HepG2 (cell line): ENCODE results near the gene RPL31. TPM values are rescaled to one million over a fixed set of nuclear protein-coding genes. Genes with fewer than 3 reads are reported as not detected.

Source experiments
- ADNP ChIP-seq: sonication (generic); formaldehyde crosslinking; IDR thresholded peaks from 2 replicates; pipeline ENCODE4 v1.4.0; 2020; ENCODE audit warnings: missing genetic modification reagents
- ATF1 ChIP-seq: IDR thresholded peaks from 2 replicates; pipeline ENCODE4 v1.6.1; 2016; ENCODE audit warnings: mild to moderate bottlenecking, control low read depth
- ATM ChIP-seq: fragments of 450-650 bp; IDR thresholded peaks from 2 replicates; pipeline ENCODE4 v1.7.1; 2017; ENCODE audit warnings: mild to moderate bottlenecking, borderline replicate concordance
- CAMTA2 ChIP-seq: sonication (generic); formaldehyde crosslinking; IDR thresholded peaks from 2 replicates; pipeline ENCODE4 v1.4.0; 2020; ENCODE audit warnings: mild to moderate bottlenecking, missing genetic modification reagents, borderline replicate concordance
- CSRNP2 ChIP-seq: sonication (generic); formaldehyde crosslinking; conservative IDR thresholded peaks from 2 replicates; pipeline ENCODE4 v1.8.0; 2022; ENCODE audit warnings: low read depth, missing genetic modification reagents
- DR1 ChIP-seq: sonication (generic); formaldehyde crosslinking; IDR thresholded peaks from 2 replicates; pipeline ENCODE4 v1.8.0; 2021; ENCODE audit warnings: mild to moderate bottlenecking, missing genetic modification reagents, inconsistent platforms
- ETV5 ChIP-seq: IDR thresholded peaks from 2 replicates; pipeline ENCODE4 v1.6.1; 2018; ENCODE audit warnings: missing biosample characterization, missing genetic modification reagents, inconsistent platforms, borderline replicate concordance
- HES4 ChIP-seq: sonication (generic); formaldehyde crosslinking; IDR thresholded peaks from 2 replicates; pipeline ENCODE4 v1.9.0; 2021; ENCODE audit warnings: mild to moderate bottlenecking, missing genetic modification reagents, borderline replicate concordance
- HMGA1 ChIP-seq: sonication (generic); formaldehyde crosslinking; conservative IDR thresholded peaks from 2 replicates; pipeline ENCODE4 v1.4.0; 2020; ENCODE audit warnings: missing genetic modification reagents
- IKZF1 ChIP-seq: fragments of 450-650 bp; IDR thresholded peaks from 2 replicates; pipeline ENCODE4 v1.7.1; 2016
- KLF12 ChIP-seq: sonication (generic); formaldehyde crosslinking; IDR thresholded peaks from 2 replicates; pipeline ENCODE4 v1.4.0; 2020; ENCODE audit warnings: missing genetic modification reagents, borderline replicate concordance
- MIER2 ChIP-seq: IDR thresholded peaks from 2 replicates; pipeline ENCODE4 v1.6.1; 2016; ENCODE audit warnings: missing biosample characterization, missing genetic modification reagents
- MXD1 ChIP-seq: sonication (generic); formaldehyde crosslinking; IDR thresholded peaks from 2 replicates; pipeline ENCODE4 v1.4.0; 2020; ENCODE audit warnings: mild to moderate bottlenecking, missing genetic modification reagents
- NFE2L1 ChIP-seq: sonication (generic); formaldehyde crosslinking; IDR thresholded peaks from 2 replicates; pipeline ENCODE4 v1.4.0; 2020; ENCODE audit warnings: missing genetic modification reagents, mild to moderate bottlenecking, borderline replicate concordance
- SMAD1 ChIP-seq: sonication (generic); formaldehyde crosslinking; IDR thresholded peaks from 2 replicates; pipeline ENCODE4 v1.4.0; 2020; ENCODE audit warnings: missing genetic modification reagents, low read depth, mild to moderate bottlenecking, borderline replicate concordance
- SNRNP70 ChIP-seq: fragments of 200-400 bp; formaldehyde crosslinking; IDR thresholded peaks from 2 replicates; pipeline ENCODE4 v1.6.1; 2017; ENCODE audit warnings: mild to moderate bottlenecking, low read depth, low read length, moderate library complexity
- SP140L ChIP-seq: sonication (generic); formaldehyde crosslinking; IDR thresholded peaks from 2 replicates; pipeline ENCODE4 v1.4.0; 2020; ENCODE audit warnings: missing genetic modification reagents, borderline replicate concordance
- SP4 ChIP-seq: sonication (generic); formaldehyde crosslinking; IDR thresholded peaks from 2 replicates; pipeline ENCODE4 v1.8.1; 2023; ENCODE audit warnings: mild to moderate bottlenecking, missing genetic modification reagents
- TERF1 ChIP-seq: sonication (generic); formaldehyde crosslinking; IDR thresholded peaks from 2 replicates; pipeline ENCODE4 v1.8.0; 2022; ENCODE audit warnings: mild to moderate bottlenecking, missing genetic modification reagents, moderate library complexity
- ZNF180 ChIP-seq: sonication (generic); formaldehyde crosslinking; IDR thresholded peaks from 2 replicates; pipeline ENCODE4 v1.4.0; 2020; ENCODE audit warnings: low read depth, missing genetic modification reagents, borderline replicate concordance
- ZNF20 ChIP-seq: sonication (generic); formaldehyde crosslinking; IDR thresholded peaks from 2 replicates; pipeline ENCODE4 v1.4.0; 2020; ENCODE audit warnings: mild to moderate bottlenecking, moderate library complexity, missing genetic modification reagents
- ZNF350 ChIP-seq: sonication (generic); formaldehyde crosslinking; IDR thresholded peaks from 2 replicates; pipeline ENCODE4 v1.4.0; 2020; ENCODE audit warnings: mild to moderate bottlenecking, low read depth, missing genetic modification reagents, borderline replicate concordance
- ZNF674 ChIP-seq: sonication (generic); formaldehyde crosslinking; IDR thresholded peaks from 2 replicates; pipeline ENCODE4 v1.5.0; 2020; ENCODE audit warnings: low read depth, mild to moderate bottlenecking, missing genetic modification reagents
- ZNF678 ChIP-seq: sonication (generic); formaldehyde crosslinking; IDR thresholded peaks from 2 replicates; pipeline ENCODE4 v1.4.0; 2020; ENCODE audit warnings: mild to moderate bottlenecking, missing genetic modification reagents
- ZNF704 ChIP-seq: sonication (generic); formaldehyde crosslinking; IDR thresholded peaks from 2 replicates; pipeline ENCODE4 v1.8.1; 2023; ENCODE audit warnings: mild to moderate bottlenecking, inconsistent platforms, moderate library complexity, missing genetic modification reagents, borderline replicate concordance
- polyA plus RNA-seq, 8 experiments: library from polyadenylated mRNA; depleted of rRNA in 3 of 8; stranded (reverse) in 7 of 8; unstranded in 1 of 8; fragments of >200 nt; fragmentation: Illumina TruSeq in 4 of 8; extraction: Trizol in 4 of 8; gene quantifications; 2 replicates each; pipeline versions ENCODE4 v1.2.1 to v1.2.3, GENCODE V29; 2011 to 2016; ENCODE audit warnings: low read depth in 4 of 8, missing spikeins in 1 of 8, mixed read lengths in 1 of 8; ENCODE audit not compliant: insufficient read depth in 1 of 8
- total RNA-seq, 5 experiments: library from RNA; depleted of rRNA; stranded (reverse); fragments of >200 nt; fragmentation: Illumina TruSeq; extraction: Trizol; gene quantifications; 2 replicates each; pipeline ENCODE4 v1.2.3, GENCODE V29; 2016; ENCODE audit warnings: low read depth in 1 of 5

Gene RPL31
- total and polyA plus RNA-seq, 2 of the 13 experiments (the other 11 are each of a cell fraction or from before 2014, with no cell fraction given) = 3,331 to 3,582 TPM

- TF ChIP-seq DR1 = peak; percentile 99
- peak; percentile 93 for TF ChIP-seq ATF1 (CRISPR knock-in tag)
- TF ChIP-seq ZNF350 = peak; percentile 100
- peak; percentile 99 for TF ChIP-seq ZNF674
- peak; percentile 73 for TF ChIP-seq ETV5
- TF ChIP-seq SNRNP70 = no peak
- no peak for TF ChIP-seq IKZF1
- peak; percentile 99 for TF ChIP-seq HES4
- TF ChIP-seq ZNF704 (CRISPR knock-in tag) = peak; percentile 99
- TF ChIP-seq ADNP (CRISPR knock-in tag) = no peak
- TF ChIP-seq SP140L (CRISPR knock-in tag) = peak; percentile 99; the same call in 1 of the 2 replicates
- TF ChIP-seq ZNF180 = 0 out of 2 replicates have a peak, but pooled peaks have one; percentile 75
- peak; percentile 93; the same call in 1 of the 2 replicates for TF ChIP-seq ZNF20
- TF ChIP-seq ATM = no peak
- TF ChIP-seq HMGA1 = no peak; the same call in 1 of the 2 replicates
- TF ChIP-seq NFE2L1 (CRISPR knock-in tag) = peak; percentile 97
- peak; percentile 99 for TF ChIP-seq SMAD1 (CRISPR knock-in tag)
- TF ChIP-seq SP4 = peak; percentile 97
- peak; percentile 96 for TF ChIP-seq ZNF678 (CRISPR knock-in tag)
- TF ChIP-seq MXD1 (CRISPR knock-in tag) = peak; percentile 96
- TF ChIP-seq CSRNP2 (CRISPR knock-in tag) = no peak; the same call in 1 of the 2 replicates
- peak; percentile 69; the same call in 1 of the 2 replicates for TF ChIP-seq MIER2 (CRISPR knock-in tag)
- TF ChIP-seq KLF12 (CRISPR knock-in tag) = no peak; the same call in 1 of the 2 replicates
- TF ChIP-seq CAMTA2 (CRISPR knock-in tag) = peak; percentile 99
- TF ChIP-seq TERF1 = peak; percentile 67; the same call in 1 of the 2 replicates
These were observed at the start of gene RPL31 (continued) for GRCh38 chr2:101001691-101002561.
